H4 (cell line): ENCODE results near the gene CC2D1B. TPM values are rescaled to one million over a fixed set of nuclear protein-coding genes. Genes with fewer than 3 reads are reported as not detected.

ENCODE experiments used
- DNase-seq: peaks from one replicate; pipeline ENCODE4 v3.0.0-alpha.2; 2015; ENCODE audit warnings: low spot score
- total RNA-seq: library from RNA; depleted of rRNA; stranded (reverse); fragments of >200 nt; shearing (Covaris generic); gene quantifications from 2 replicates; pipeline ENCODE4 v1.2.3, GENCODE V29; 2014; rRNA removed

CC2D1B gene
- total RNA-seq, 1 experiment from 2014 or later = 23.0 TPM

DNA sequence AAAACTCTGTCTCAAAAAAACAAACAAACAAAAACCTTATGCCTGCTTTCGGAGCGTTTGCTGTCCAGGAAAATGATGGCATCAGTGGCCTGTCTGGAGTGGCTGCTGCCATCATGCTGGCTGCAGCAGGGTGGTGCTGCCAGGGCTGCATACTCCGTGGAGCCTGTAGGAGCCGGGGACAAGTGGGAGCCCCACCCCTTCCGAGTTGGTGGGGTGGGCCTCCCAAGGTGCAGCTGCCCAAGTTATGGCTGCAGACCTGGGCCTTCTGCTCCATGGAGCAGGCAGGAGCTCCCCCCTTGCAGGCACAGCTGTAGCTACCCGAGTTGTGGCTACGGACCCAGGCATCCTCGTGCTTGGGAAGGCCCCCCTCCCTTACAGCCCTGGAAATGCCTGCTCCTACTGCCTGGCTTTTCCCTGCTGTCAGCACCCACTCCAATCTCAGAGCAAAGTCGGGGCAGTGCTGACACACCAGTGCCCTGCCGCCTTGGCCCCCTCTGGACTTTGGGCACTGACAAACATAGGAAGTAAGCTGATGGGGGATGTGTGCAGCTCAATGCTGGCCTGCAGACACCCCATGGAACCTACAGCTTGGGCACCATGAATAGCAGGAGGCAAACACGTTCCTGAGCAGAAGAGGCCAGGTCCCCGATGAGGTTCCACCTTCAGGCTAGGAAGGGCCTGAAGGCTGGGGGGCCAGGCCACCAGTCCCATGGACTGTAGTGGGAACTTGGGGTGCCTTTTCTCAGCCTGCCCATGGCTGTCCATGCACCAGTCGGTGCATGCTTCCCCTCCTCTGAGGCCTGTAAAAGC lies 60.4 kb downstream of the CC2D1B start:
- no peak for DNase-seq

Other genes starting within 250 kb of the CC2D1B start
- 13.9 and 15.0 TPM in 2 replicates for gene ZFYVE9, start 224.1 kb downstream of the CC2D1B start, total RNA-seq
- gene ORC1, start 38.2 kb upstream of the CC2D1B start, total RNA-seq = 29.4 and 31.1 TPM in 2 replicates
- 9.7 and 15.0 TPM in 2 replicates for gene PRPF38A, start 38.4 kb upstream of the CC2D1B start, total RNA-seq
- gene TUT4, start 186.9 kb upstream of the CC2D1B start, total RNA-seq = 16.4 and 25.3 TPM in 2 replicates
- 0.14 TPM in 1 of 2 replicates, not detected in the other for gene GPX7, start 236.2 kb upstream of the CC2D1B start, total RNA-seq